ENCODE measurements around the gene SNAP29. TPM values are rescaled to one million over a fixed set of nuclear protein-coding genes. Genes with fewer than 3 reads are reported as not detected.

The SNAP29 gene
- total and polyA plus RNA-seq, 12 donors: 15.1 to 76.5 (median 24.7) TPM

DNA sequence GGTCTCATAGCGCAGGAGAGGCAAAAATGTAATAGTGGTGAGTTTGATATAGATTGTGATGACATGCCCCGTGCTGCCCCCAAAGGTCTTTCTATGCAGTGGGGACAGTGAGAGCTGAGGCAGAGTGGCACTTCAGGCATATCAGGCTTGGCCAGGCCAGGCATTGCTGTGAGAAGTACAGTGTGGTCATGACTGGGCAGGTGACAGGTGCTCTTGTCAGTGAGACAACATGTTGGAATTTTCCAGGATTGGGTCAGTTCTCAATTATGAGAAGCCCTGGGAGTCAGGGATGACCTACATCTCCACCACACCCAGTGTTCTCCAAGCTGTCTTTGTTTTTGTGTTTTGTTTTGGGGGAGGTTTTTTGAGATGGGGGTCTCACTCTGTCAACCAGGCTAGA lies 3.7 kb downstream of the SNAP29 start:
- Histone ChIP-seq H3K36me3 (replicated peaks in 1 of 2) (no peaks in the 10 kb centered on the region), H3K27ac (no peak overlapping the region), H3K4me1 (replicated peaks in 1 of 2) (peaks cover 14 to 54% of the 10 kb centered on the region in 2 donors), H3K4me3 (no peak overlapping the region), H3K9me3 (replicated peaks in 1 of 3) (no peaks in the 10 kb centered on the region), H3K27me3 (no peaks in the 10 kb centered on the region)
- no peak for TF ChIP-seq POLR2A (IDR thresholded peaks at IDR 0.05)
- TF ChIP-seq, protein P1, sequence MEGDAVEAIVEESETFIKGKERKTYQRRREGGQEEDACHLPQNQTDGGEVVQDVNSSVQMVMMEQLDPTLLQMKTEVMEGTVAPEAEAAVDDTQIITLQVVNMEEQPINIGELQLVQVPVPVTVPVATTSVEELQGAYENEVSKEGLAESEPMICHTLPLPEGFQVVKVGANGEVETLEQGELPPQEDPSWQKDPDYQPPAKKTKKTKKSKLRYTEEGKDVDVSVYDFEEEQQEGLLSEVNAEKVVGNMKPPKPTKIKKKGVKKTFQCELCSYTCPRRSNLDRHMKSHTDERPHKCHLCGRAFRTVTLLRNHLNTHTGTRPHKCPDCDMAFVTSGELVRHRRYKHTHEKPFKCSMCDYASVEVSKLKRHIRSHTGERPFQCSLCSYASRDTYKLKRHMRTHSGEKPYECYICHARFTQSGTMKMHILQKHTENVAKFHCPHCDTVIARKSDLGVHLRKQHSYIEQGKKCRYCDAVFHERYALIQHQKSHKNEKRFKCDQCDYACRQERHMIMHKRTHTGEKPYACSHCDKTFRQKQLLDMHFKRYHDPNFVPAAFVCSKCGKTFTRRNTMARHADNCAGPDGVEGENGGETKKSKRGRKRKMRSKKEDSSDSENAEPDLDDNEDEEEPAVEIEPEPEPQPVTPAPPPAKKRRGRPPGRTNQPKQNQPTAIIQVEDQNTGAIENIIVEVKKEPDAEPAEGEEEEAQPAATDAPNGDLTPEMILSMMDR (IDR thresholded peaks at IDR 0.05): no peak
- WGBS, 4 donors: 97 to 100% (median 97%) methylated on average over 2 of the region's 2 CpGs
- no peak for DNase-seq
- intact Hi-C loops (cut with DNase I): loop anchor here in 1 of 2 donors (10.0 kb wide), 1 partner anchor 58 kb away; no protein-coding TSS in a partner anchor

DNA sequence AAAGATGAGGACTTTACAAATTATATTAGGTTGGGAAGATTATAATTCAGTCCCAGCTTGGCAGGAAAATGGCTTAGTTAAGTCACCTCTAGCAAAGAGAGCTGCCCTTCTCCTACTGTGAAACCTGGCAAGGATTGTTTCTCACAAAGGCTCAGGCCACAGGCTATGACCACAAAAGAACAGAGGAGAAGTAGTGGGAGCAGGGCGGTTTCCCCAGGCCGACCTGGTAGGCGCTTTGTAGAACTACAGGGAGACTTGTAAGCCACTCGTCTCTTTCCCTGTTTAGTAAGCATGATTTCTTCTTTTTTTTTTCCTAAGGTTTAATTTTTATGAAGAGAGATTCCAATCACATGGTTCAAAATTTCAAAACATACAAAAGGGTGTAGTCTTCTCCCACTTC lies 4.6 kb downstream of the SNAP29 start:
- Histone ChIP-seq H3K36me3 (replicated peaks in 1 of 2) (no peaks in the 10 kb centered on the region), H3K27ac (peak overlapping the region in 1 of 5 donors; percentile 3), H3K4me3 (no peak overlapping the region), H3K4me1 (replicated peaks in 1 of 2) (peaks cover 12 to 57% of the 10 kb centered on the region in 2 donors), H3K9me3 (replicated peaks in 1 of 3) (no peaks in the 10 kb centered on the region), H3K27me3 (no peaks in the 10 kb centered on the region)
- TF ChIP-seq POLR2A (IDR thresholded peaks at IDR 0.05): no peak
- DNase-seq: no peak
- WGBS, 4 donors: 76 to 92% (median 77%) methylated on average over 4 of the region's 4 CpGs
- intact Hi-C loops (cut with DNase I): loop anchor here in 1 of 2 donors (10.0 kb wide), 1 partner anchor 59 kb away; no protein-coding TSS in a partner anchor

DNA sequence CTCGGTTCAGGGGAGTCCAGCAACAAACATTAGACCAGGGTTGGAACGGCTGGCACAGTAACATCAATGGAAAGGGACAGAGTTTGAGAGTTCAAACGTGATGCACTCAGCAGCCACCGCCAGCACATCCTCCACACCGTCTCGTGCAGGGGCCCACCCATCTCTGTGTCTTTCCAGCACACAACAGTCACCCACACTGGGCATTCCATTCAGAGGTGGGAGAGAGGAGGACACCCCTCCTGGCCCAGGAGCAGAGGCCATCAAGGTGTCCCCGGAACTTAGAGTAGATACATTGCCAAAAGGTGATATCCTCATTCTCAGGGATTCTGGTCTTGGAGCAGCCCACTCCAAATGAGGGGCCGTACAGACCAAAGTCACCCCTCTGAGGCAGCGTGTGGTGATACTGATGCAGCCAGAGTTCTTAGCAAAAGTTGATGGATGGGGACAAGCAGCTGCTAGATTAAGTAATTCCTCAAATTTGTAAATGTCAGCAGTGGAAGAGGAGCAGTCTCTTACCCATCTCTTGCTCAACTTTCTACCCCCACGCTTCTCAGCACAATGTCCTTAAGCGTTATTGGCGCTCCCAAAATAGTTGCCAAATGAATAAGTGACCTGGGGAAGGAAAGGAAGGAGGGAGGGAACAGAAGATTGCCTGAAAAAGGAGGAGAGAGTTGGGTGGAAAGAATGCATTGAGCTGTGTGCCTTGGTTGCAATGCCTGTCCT lies 5.5 kb downstream of the SNAP29 start:
- Histone ChIP-seq H3K36me3 (replicated peaks in 1 of 2) (no peaks in the 10 kb centered on the region), H3K4me3 (no peak overlapping the region), H3K27me3 (no peaks in the 10 kb centered on the region), H3K4me1 (replicated peaks in 1 of 2) (peaks cover 12 to 60% of the 10 kb centered on the region in 2 donors), H3K9me3 (replicated peaks in 1 of 3) (no peaks in the 10 kb centered on the region), H3K27ac (peak overlapping the region in 1 of 5 donors; percentile 13)
- no peak for DNase-seq
- TF ChIP-seq POLR2A (IDR thresholded peaks at IDR 0.05): no peak
- TF ChIP-seq, protein P1 (IDR thresholded peaks at IDR 0.05): no peak
- intact Hi-C loops (cut with DNase I): loop anchor here in 1 of 2 donors (10.0 kb wide), 1 partner anchor 60 kb away; no protein-coding TSS in a partner anchor
- 81 to 89% (median 83%) methylated on average over 11 to 12 of the region's 12 CpGs for WGBS, 4 donors

DNA sequence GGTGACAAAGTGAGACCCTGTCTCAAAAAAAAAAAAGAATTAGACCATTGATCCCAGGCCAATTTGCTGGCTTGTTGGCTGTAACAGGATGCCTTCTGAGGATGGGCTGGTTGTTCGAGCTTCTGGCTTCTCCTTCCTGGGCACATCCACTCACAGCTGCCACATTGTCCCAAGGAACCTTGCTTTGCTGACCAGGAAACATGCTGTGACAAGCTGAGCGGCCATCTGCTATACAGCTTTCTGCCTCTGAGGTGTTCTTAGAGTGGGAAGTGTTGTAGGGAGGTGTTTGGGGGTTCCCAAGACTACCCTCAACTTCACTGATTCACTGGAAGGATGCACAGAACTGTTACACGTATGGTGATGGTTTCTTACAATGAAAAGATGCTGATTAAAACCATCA lies 6.5 kb downstream of the SNAP29 start:
- Histone ChIP-seq H3K4me1 (replicated peaks in 1 of 2) (peaks cover 12 to 51% of the 10 kb centered on the region in 2 donors), H3K9me3 (replicated peaks in 1 of 3) (no peaks in the 10 kb centered on the region), H3K36me3 (replicated peaks in 1 of 2) (peaks cover 0 to 3% of the 10 kb centered on the region in 2 donors), H3K27ac (peak overlapping the region in 1 of 5 donors; percentile 86), H3K27me3 (no peaks in the 10 kb centered on the region), H3K4me3 (no peak overlapping the region)
- DNase-seq: no peak
- WGBS, 4 donors: 94 to 100% (median 97%) methylated on average over 3 of the region's 3 CpGs
- no peak for TF ChIP-seq POLR2A (IDR thresholded peaks at IDR 0.05)
- TF ChIP-seq, protein P1 (IDR thresholded peaks at IDR 0.05): no peak
- intact Hi-C loops (cut with DNase I): loop anchor here in 1 of 2 donors (10.0 kb wide), 1 partner anchor 61 kb away; no protein-coding TSS in a partner anchor
